K562 (cell line): Measurements from ENCODE around the gene MDM4. TPM values are rescaled to one million over a fixed set of nuclear protein-coding genes. Genes with fewer than 3 reads are reported as not detected.

Experiments
- CHCHD3 ChIP-seq: fragments of 250-450 bp; sonication (Bioruptor Pico); IDR thresholded peaks from 2 replicates; pipeline ENCODE4 v2.1.2; 2022; ENCODE audit warnings: mild to moderate bottlenecking
- DIDO1 ChIP-seq: fragments of 450-650 bp; IDR thresholded peaks from 2 replicates; pipeline ENCODE4 v1.6.1; 2016; ENCODE audit warnings: low read depth, missing biosample characterization, missing genetic modification characterization
- ELF1 ChIP-seq: fragments of 200-800 bp; sonication (Bioruptor generic); IDR thresholded peaks from 2 replicates; pipeline ENCODE4 v1.6.1; 2016; ENCODE audit warnings: missing genetic modification characterization, missing compliant biosample characterization
- FOS ChIP-seq: IDR thresholded peaks from 3 replicates; pipeline ENCODE4 v1.6.1; 2011; ENCODE audit not compliant: insufficient read length; ENCODE audit errors: extremely low read depth
- FOXP1 ChIP-seq: sonication (generic); formaldehyde crosslinking; IDR thresholded peaks from 2 replicates; pipeline ENCODE4 v1.8.0; 2022; ENCODE audit warnings: mild to moderate bottlenecking, missing genetic modification reagents
- HDAC8 ChIP-seq: fragments of 450-650 bp; IDR thresholded peaks from 2 replicates; pipeline ENCODE4 v1.6.1; 2016; ENCODE audit warnings: mild to moderate bottlenecking, missing genetic modification characterization, moderate library complexity, missing compliant biosample characterization
- HNRNPL ChIP-seq: fragments of 200-400 bp; formaldehyde crosslinking; IDR thresholded peaks from 2 replicates; pipeline ENCODE4 v1.6.1; 2017; ENCODE audit warnings: low read depth, mild to moderate bottlenecking, low read length
- IFI16 ChIP-seq: fragments of 250-450 bp; sonication (Bioruptor Pico); IDR thresholded peaks from 2 replicates; pipeline ENCODE4 v2.1.2; 2022; ENCODE audit warnings: mild to moderate bottlenecking, inconsistent platforms
- NELFE ChIP-seq: IDR thresholded peaks from 2 replicates; pipeline ENCODE4 v1.6.1; 2011; ENCODE audit warnings: mild to moderate bottlenecking; ENCODE audit not compliant: insufficient read depth, insufficient read length
- RBM22 ChIP-seq: fragments of 200-400 bp; formaldehyde crosslinking; IDR thresholded peaks from 2 replicates; pipeline ENCODE4 v1.6.1; 2018; ENCODE audit warnings: low read length, low read depth; ENCODE audit not compliant: poor library complexity, severe bottlenecking
- RNF2 ChIP-seq: sonication (generic); IDR thresholded peaks from 2 replicates; pipeline ENCODE4 v1.6.1; 2016
- SAFB2 ChIP-seq: fragments of 200-400 bp; formaldehyde crosslinking; IDR thresholded peaks from 2 replicates; pipeline ENCODE4 v1.6.1; 2018; ENCODE audit warnings: borderline replicate concordance, low read length, low read depth, moderate library complexity; ENCODE audit not compliant: severe bottlenecking
- SIN3A ChIP-seq, 2 experiments: fragments of 150-350 bp in 1 of 2; IDR thresholded peaks; 2 replicates each; pipeline ENCODE4 v1.6.1; 2011 to 2016; ENCODE audit warnings: borderline replicate concordance in 2 of 2, low read depth in 2 of 2, low read length in 2 of 2, mild to moderate bottlenecking in 2 of 2, moderate library complexity in 2 of 2; ENCODE audit not compliant: control insufficient read depth in 1 of 2
- SP1 ChIP-seq: sonication (generic); formaldehyde crosslinking; IDR thresholded peaks from 2 replicates; pipeline ENCODE4 v1.8.1; 2022; ENCODE audit warnings: mild to moderate bottlenecking, missing genetic modification reagents
- WHSC1 ChIP-seq: IDR thresholded peaks from one replicate; pipeline ENCODE4 v1.6.1; 2012; ENCODE audit warnings: low read length, control low read depth, inconsistent platforms
- ZNF311 ChIP-seq: fragments of 250-450 bp; sonication (Bioruptor Pico); IDR thresholded peaks from 2 replicates; pipeline ENCODE4 v1.4.0; 2020; ENCODE audit warnings: mild to moderate bottlenecking, moderate library complexity
- polyA plus RNA-seq, 8 experiments: library from polyadenylated mRNA; depleted of rRNA in 4 of 8; stranded (reverse) in 5 of 8; unstranded in 3 of 8; fragments of >200 nt; fragmentation: Nextera tagmentation in 2 of 8; fragmentation: Illumina TruSeq in 1 of 8; extraction: Ambion mirVana in 2 of 8; extraction: Trizol in 1 of 8; gene quantifications; 2 replicates each; pipeline versions ENCODE4 v1.2.1 to v1.2.3, GENCODE V29; 2011 to 2014; ENCODE audit warnings: inconsistent platforms in 1 of 8, missing spikeins in 1 of 8
- total RNA-seq, 7 experiments: library from RNA; depleted of rRNA in 6 of 7; stranded (reverse); fragments of >200 nt in 6 of 7; fragmentation: Illumina TruSeq in 2 of 7; extraction: Trizol in 2 of 7; gene quantifications; 2 replicates each; pipeline versions ENCODE4 v1.2.1 to v1.2.3, GENCODE V29; 2011 to 2021; ENCODE audit warnings: low replicate concordance in 1 of 7
- TF ChIP-seq, protein P1 (sequence below): sonication (generic); formaldehyde crosslinking; IDR thresholded peaks from 2 replicates; pipeline ENCODE4 v1.8.0; 2022; ENCODE audit warnings: mild to moderate bottlenecking, missing genetic modification reagents
- TF ChIP-seq, protein P2 (sequence below), 2 experiments: fragments of 450-650 bp; IDR thresholded peaks; 2 replicates each; pipeline ENCODE4 v1.6.1; 2018; ENCODE audit warnings: mild to moderate bottlenecking in 2 of 2, low read depth in 1 of 2; ENCODE audit not compliant: partially characterized antibody in 2 of 2
- TF ChIP-seq, protein P3 (sequence below): fragments of 250-450 bp; sonication (Bioruptor Pico); IDR thresholded peaks from 2 replicates; pipeline ENCODE4 v1.9.0; 2021; ENCODE audit warnings: mild to moderate bottlenecking, inconsistent platforms
- TF ChIP-seq, protein P4 (sequence below): fragments of 450-650 bp; IDR thresholded peaks from 2 replicates; pipeline ENCODE4 v1.6.1; 2017; ENCODE audit warnings: mild to moderate bottlenecking, moderate library complexity

Gene MDM4
- total and polyA plus RNA-seq, 9 of the 15 experiments (the other 6 are each of a cell fraction or from before 2014, with no cell fraction given) = 3.3 to 61.7 (median 21.2) TPM

DNA sequence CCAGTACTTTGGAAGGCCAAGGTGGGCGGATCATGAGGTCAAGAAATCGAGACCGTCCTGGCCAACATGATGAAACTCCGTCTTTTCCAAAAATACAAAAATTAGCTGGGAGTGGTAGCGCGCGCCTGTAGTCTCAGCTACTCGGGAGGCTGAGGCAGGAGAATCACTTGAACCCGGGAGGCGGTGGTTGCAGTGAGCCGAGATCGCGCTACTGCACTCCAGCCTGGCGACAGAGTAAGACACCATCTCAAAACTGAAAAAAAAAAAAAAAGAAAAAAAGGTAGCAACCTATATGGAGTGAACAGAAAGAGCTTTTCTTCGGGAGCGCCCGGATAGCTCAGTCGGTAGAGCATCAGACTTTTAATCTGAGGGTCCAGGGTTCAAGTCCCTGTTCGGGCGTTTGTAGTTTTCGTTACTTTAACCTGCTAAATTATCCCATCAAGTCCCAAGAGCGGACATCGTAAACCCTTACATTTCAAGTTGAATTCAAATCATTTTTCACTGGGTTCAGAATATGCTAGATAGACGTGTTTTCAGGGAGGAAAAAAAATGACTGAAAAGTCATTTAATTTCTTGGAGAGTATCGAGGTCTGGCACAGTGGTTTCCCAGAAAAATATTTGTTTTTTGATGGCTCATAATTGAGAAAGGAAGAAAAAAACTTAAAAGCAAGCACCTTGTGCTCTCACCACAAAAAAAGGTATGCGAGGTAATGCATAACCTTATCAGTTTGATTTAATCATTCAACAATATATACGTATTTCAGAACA, 9.8 kb upstream of the MDM4 start (continued):
- TF ChIP-seq ZNF311 (CRISPR knock-in tag) = no peak; the same call in 1 of the 2 replicates
- no peak for TF ChIP-seq ELF1 (tag)
- peak; percentile 75; the same call in 1 of the 2 replicates for TF ChIP-seq FOXP1
- TF ChIP-seq RNF2 = peak; percentile 81
- no peak for TF ChIP-seq SAFB2
- TF ChIP-seq RBM22 = no peak
- TF ChIP-seq FOS = peak; percentile 38
- TF ChIP-seq HNRNPL = no peak
- TF ChIP-seq HDAC8 (tag) = no peak
- peak; percentile 71 for TF ChIP-seq SP1 (CRISPR knock-in tag)
- peak in 1 of 2 experiments; percentile 52; a peak in 1 of 4 replicates for TF ChIP-seq SIN3A (IDR thresholded peaks at IDR 0.05; ENCODE audit: borderline replicate concordance in 2 of 2, control insufficient read depth in 1 of 2, low read depth in 2 of 2, low read length in 2 of 2)
- no peak for TF ChIP-seq IFI16 (CRISPR knock-in tag)
- TF ChIP-seq, protein P1, sequence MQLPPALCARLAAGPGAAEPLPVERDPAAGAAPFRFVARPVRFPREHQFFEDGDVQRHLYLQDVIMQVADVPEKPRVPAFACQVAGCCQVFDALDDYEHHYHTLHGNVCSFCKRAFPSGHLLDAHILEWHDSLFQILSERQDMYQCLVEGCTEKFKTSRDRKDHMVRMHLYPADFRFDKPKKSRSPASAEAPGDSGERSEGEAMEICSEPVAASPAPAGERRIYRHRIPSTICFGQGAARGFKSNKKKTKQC (CRISPR knock-in tag) = peak; percentile 58; the same call in 1 of the 2 replicates
- no peak for TF ChIP-seq NELFE
- TF ChIP-seq, protein P2, sequence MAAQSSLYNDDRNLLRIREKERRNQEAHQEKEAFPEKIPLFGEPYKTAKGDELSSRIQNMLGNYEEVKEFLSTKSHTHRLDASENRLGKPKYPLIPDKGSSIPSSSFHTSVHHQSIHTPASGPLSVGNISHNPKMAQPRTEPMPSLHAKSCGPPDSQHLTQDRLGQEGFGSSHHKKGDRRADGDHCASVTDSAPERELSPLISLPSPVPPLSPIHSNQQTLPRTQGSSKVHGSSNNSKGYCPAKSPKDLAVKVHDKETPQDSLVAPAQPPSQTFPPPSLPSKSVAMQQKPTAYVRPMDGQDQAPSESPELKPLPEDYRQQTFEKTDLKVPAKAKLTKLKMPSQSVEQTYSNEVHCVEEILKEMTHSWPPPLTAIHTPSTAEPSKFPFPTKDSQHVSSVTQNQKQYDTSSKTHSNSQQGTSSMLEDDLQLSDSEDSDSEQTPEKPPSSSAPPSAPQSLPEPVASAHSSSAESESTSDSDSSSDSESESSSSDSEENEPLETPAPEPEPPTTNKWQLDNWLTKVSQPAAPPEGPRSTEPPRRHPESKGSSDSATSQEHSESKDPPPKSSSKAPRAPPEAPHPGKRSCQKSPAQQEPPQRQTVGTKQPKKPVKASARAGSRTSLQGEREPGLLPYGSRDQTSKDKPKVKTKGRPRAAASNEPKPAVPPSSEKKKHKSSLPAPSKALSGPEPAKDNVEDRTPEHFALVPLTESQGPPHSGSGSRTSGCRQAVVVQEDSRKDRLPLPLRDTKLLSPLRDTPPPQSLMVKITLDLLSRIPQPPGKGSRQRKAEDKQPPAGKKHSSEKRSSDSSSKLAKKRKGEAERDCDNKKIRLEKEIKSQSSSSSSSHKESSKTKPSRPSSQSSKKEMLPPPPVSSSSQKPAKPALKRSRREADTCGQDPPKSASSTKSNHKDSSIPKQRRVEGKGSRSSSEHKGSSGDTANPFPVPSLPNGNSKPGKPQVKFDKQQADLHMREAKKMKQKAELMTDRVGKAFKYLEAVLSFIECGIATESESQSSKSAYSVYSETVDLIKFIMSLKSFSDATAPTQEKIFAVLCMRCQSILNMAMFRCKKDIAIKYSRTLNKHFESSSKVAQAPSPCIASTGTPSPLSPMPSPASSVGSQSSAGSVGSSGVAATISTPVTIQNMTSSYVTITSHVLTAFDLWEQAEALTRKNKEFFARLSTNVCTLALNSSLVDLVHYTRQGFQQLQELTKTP (IDR thresholded peaks at IDR 0.05; ENCODE audit: low read depth in 1 of 2, partially characterized antibody in 2 of 2) = peak; percentile 39 to 84
- no peak for TF ChIP-seq WHSC1
- TF ChIP-seq, protein P3, sequence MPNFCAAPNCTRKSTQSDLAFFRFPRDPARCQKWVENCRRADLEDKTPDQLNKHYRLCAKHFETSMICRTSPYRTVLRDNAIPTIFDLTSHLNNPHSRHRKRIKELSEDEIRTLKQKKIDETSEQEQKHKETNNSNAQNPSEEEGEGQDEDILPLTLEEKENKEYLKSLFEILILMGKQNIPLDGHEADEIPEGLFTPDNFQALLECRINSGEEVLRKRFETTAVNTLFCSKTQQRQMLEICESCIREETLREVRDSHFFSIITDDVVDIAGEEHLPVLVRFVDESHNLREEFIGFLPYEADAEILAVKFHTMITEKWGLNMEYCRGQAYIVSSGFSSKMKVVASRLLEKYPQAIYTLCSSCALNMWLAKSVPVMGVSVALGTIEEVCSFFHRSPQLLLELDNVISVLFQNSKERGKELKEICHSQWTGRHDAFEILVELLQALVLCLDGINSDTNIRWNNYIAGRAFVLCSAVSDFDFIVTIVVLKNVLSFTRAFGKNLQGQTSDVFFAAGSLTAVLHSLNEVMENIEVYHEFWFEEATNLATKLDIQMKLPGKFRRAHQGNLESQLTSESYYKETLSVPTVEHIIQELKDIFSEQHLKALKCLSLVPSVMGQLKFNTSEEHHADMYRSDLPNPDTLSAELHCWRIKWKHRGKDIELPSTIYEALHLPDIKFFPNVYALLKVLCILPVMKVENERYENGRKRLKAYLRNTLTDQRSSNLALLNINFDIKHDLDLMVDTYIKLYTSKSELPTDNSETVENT (CRISPR knock-in tag) = no peak
- no peak; the same call in 1 of the 2 replicates for TF ChIP-seq DIDO1 (tag)
- TF ChIP-seq, protein P4, sequence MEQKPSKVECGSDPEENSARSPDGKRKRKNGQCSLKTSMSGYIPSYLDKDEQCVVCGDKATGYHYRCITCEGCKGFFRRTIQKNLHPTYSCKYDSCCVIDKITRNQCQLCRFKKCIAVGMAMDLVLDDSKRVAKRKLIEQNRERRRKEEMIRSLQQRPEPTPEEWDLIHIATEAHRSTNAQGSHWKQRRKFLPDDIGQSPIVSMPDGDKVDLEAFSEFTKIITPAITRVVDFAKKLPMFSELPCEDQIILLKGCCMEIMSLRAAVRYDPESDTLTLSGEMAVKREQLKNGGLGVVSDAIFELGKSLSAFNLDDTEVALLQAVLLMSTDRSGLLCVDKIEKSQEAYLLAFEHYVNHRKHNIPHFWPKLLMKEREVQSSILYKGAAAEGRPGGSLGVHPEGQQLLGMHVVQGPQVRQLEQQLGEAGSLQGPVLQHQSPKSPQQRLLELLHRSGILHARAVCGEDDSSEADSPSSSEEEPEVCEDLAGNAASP = no peak
- no peak for TF ChIP-seq CHCHD3
